Tibial nerve (tissue), 4 donors: ENCODE results near the gene WDR1.

Source experiments
- EP300 ChIP-seq, 2 donors: sonication (generic); formaldehyde crosslinking; IDR thresholded peaks; one replicate each; pipeline ENCODE4 v1.6.1; 2017; ENCODE audit warnings: antibody characterized with exemption in 2 of 2, mild to moderate bottlenecking in 1 of 2
- POLR2A ChIP-seq, 2 donors: fragments of 450-650 bp; IDR thresholded peaks; one replicate each; pipeline ENCODE4 v1.6.1; 2017; ENCODE audit warnings: antibody characterized with exemption in 2 of 2, mild to moderate bottlenecking in 2 of 2, moderate library complexity in 2 of 2
- TF ChIP-seq, protein P1 (sequence below), 5 experiments: fragments of 200-600 bp in 3 of 5; fragments of 450-650 bp in 2 of 5; sonication (generic) in 3 of 5; IDR thresholded peaks; one replicate each; pipeline ENCODE4 v1.5.1; 2016 to 2019; ENCODE audit warnings: antibody characterized with exemption in 5 of 5, mild to moderate bottlenecking in 3 of 5, moderate library complexity in 2 of 5

DNA sequence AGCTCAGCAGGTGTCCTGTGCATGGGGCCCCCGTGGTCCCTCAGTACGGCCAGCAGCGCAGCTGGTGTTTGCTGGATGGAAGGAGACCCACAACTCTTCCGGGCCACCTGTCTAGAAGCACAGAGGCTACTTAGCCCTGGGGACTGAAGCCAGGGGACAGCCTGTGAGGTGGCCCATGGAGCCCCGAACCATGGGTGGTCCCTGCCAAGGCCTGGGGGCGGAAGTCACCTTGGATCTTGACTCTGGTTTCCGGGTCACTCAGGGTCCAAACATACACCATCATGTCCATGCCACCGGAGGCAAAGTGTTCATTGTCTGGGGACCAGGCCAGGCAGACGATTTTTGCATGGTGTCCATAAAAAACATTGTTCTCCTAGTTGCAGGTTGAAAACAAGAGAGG is 39.5 kb downstream of the WDR1 start:
- TF ChIP-seq, protein P1, sequence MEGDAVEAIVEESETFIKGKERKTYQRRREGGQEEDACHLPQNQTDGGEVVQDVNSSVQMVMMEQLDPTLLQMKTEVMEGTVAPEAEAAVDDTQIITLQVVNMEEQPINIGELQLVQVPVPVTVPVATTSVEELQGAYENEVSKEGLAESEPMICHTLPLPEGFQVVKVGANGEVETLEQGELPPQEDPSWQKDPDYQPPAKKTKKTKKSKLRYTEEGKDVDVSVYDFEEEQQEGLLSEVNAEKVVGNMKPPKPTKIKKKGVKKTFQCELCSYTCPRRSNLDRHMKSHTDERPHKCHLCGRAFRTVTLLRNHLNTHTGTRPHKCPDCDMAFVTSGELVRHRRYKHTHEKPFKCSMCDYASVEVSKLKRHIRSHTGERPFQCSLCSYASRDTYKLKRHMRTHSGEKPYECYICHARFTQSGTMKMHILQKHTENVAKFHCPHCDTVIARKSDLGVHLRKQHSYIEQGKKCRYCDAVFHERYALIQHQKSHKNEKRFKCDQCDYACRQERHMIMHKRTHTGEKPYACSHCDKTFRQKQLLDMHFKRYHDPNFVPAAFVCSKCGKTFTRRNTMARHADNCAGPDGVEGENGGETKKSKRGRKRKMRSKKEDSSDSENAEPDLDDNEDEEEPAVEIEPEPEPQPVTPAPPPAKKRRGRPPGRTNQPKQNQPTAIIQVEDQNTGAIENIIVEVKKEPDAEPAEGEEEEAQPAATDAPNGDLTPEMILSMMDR (IDR thresholded peaks at IDR 0.05): no peak
- TF ChIP-seq POLR2A (IDR thresholded peaks at IDR 0.05) (no peak), EP300 (IDR thresholded peaks at IDR 0.05) (no peak)
